ENCODE measurements around the gene LZTR1. TPM values are rescaled to one million over a fixed set of nuclear protein-coding genes. Genes with fewer than 3 reads are reported as not detected.
A peak's percentile ranks its signal among the peaks of the same experiment; 100 is the strongest.

Gene LZTR1
- total RNA-seq, 1 experiment from 2014 or later = 37.2 TPM

GRCh38 chr22:21000207-21000986, 18.3 kb downstream of the LZTR1 start:
- no peak for DNase-seq
- Mint-ChIP-seq H3K9me3 (ENCODE audit: unreplicated experiment) (no peaks in the 10 kb centered on the region), H3K4me3 (ENCODE audit: unreplicated experiment) (peak overlapping the region; percentile 98), H3K36me3 (ENCODE audit: insufficient read depth, unreplicated experiment) (peaks cover 51% of the 10 kb centered on the region), H3K27me3 (ENCODE audit: insufficient read depth, unreplicated experiment) (no peaks in the 10 kb centered on the region), H3K27ac (ENCODE audit: unreplicated experiment) (peak overlapping the region; percentile 98), H3K4me1 (ENCODE audit: low read depth, unreplicated experiment) (peaks cover 10% of the 10 kb centered on the region)
- TF ChIP-seq CTCF (IDR thresholded peaks at IDR 0.05; ENCODE audit: insufficient read depth in 1 of 2, low read depth in 1 of 2, low read length in 1 of 2, severe bottlenecking in 1 of 2, unreplicated experiment in 1 of 2) = no peak
- CTCF ChIA-PET = interaction anchor here (1.6 kb wide), 1 partner anchor 18 kb away, joined by 3 read pairs; the partner anchor contains the start of gene LZTR1
- Histone ChIP-seq H3K4me1 (peaks cover 9% of the 10 kb centered on the region), H3K27me3 (replicated peaks; ENCODE audit: control insufficient read depth, insufficient read depth, low read length) (no peaks in the 10 kb centered on the region), H3K4me3 (ENCODE audit: low read depth, low read length) (peak overlapping the region; percentile 43), H3K36me3 (ENCODE audit: control insufficient read depth, insufficient read depth, low read length) (no peaks in the 10 kb centered on the region; the same call in 1 of the 2 replicates), H3K9me3 (no peaks in the 10 kb centered on the region)
- POLR2A ChIA-PET = no interaction called here
- no TSS peak for BruUV-seq (replicated peaks)
- intact Hi-C loops (cut with micrococcal nuclease; ENCODE audit: unreplicated experiment) = loop anchor here (2.0 kb wide), 1 partner anchor 44 kb away; no protein-coding TSS in a partner anchor

GRCh38 chr22:21000987-21001600, 19.0 kb downstream of the LZTR1 start:
- TF ChIP-seq CTCF (IDR thresholded peaks at IDR 0.05; ENCODE audit: insufficient read depth in 1 of 2, low read depth in 1 of 2, low read length in 1 of 2, severe bottlenecking in 1 of 2, unreplicated experiment in 1 of 2) = no peak
- Histone ChIP-seq H3K27me3 (replicated peaks; ENCODE audit: control insufficient read depth, insufficient read depth, low read length) (no peaks in the 10 kb centered on the region), H3K36me3 (ENCODE audit: control insufficient read depth, insufficient read depth, low read length) (no peaks in the 10 kb centered on the region; the same call in 1 of the 2 replicates), H3K4me1 (peaks cover 9% of the 10 kb centered on the region), H3K9me3 (no peaks in the 10 kb centered on the region), H3K4me3 (ENCODE audit: low read depth, low read length) (peak overlapping the region; percentile 43)
- H3K4me3 Mint-ChIP-seq (ENCODE audit: unreplicated experiment) = peak overlapping the region; percentile 98
- ChIA-PET POLR2A (no interaction called here), CTCF (interaction anchor here (1.6 kb wide), 1 partner anchor 19 kb away, joined by 3 read pairs; the partner anchor contains the start of gene LZTR1)
- H3K4me1 Mint-ChIP-seq (ENCODE audit: low read depth, unreplicated experiment) = peaks cover 10% of the 10 kb centered on the region
- H3K9me3 Mint-ChIP-seq (ENCODE audit: unreplicated experiment) = no peaks in the 10 kb centered on the region
- H3K27ac Mint-ChIP-seq (ENCODE audit: unreplicated experiment) = peak overlapping the region; percentile 98
- intact Hi-C loops (cut with micrococcal nuclease; ENCODE audit: unreplicated experiment) = loop anchor here (2.0 kb wide), 1 partner anchor 44 kb away; no protein-coding TSS in a partner anchor
- peak in 1 of 2 experiments; percentile 28 for DNase-seq
- no TSS peak for BruUV-seq (replicated peaks)
- H3K36me3 Mint-ChIP-seq (ENCODE audit: insufficient read depth, unreplicated experiment) = peaks cover 46% of the 10 kb centered on the region
- H3K27me3 Mint-ChIP-seq (ENCODE audit: insufficient read depth, unreplicated experiment) = no peaks in the 10 kb centered on the region

GRCh38 chr22:21001601-21002325, 19.7 kb downstream of the LZTR1 start, which contains the start of gene THAP7:
Gene THAP7 (minus strand): TSS chr22:21002118. CDS start chr22:21001911, 207 bp downstream.
- intact Hi-C loops (cut with micrococcal nuclease; ENCODE audit: unreplicated experiment) = loop anchor here (1.0 to 2.0 kb wide), 4 partner anchors 19 to 116 kb away; partner anchors contain the start of gene LZTR1
- TF ChIP-seq CTCF (IDR thresholded peaks at IDR 0.05; ENCODE audit: insufficient read depth in 1 of 2, low read depth in 1 of 2, low read length in 1 of 2, severe bottlenecking in 1 of 2, unreplicated experiment in 1 of 2) = no peak
- POLR2A ChIA-PET = interaction anchor here (0.6 to 2.0 kb wide), 4 partner anchors 20 to 65 kb away, joined by 3 to 19 read pairs (median 4); partner anchors contain the start of gene LZTR1
- H3K4me3 ChIP-seq (ENCODE audit: low read depth, low read length) = peak within 1 kb of the TSS; percentile 43
- CTCF ChIA-PET = interaction anchor here (1.0 to 1.3 kb wide), 2 partner anchors 116 to 682 kb away, joined by 3 to 6 read pairs; partner anchors contain the start of gene DGCR6L
- Mint-ChIP-seq H3K36me3 (ENCODE audit: insufficient read depth, unreplicated experiment) (peaks cover 40% of the 10 kb centered on the region), H3K4me3 (ENCODE audit: unreplicated experiment) (peak within 1 kb of the TSS; percentile 98), H3K4me1 (ENCODE audit: low read depth, unreplicated experiment) (peaks cover 10% of the 10 kb centered on the region), H3K27ac (ENCODE audit: unreplicated experiment) (peak within 1 kb of the TSS; percentile 98), H3K9me3 (ENCODE audit: unreplicated experiment) (no peaks in the 10 kb centered on the region), H3K27me3 (ENCODE audit: insufficient read depth, unreplicated experiment) (no peaks in the 10 kb centered on the region)
- peak; percentile 96 for DNase-seq
- peaks cover 9% of the 10 kb centered on the region for H3K4me1 ChIP-seq
- TSS peak; percentile 83 for BruUV-seq (replicated peaks)
- no peaks in the 10 kb centered on the region; the same call in 1 of the 2 replicates for H3K36me3 ChIP-seq (ENCODE audit: control insufficient read depth, insufficient read depth, low read length)
- H3K9me3 ChIP-seq = no peaks in the 10 kb centered on the region
- H3K27me3 ChIP-seq (replicated peaks; ENCODE audit: control insufficient read depth, insufficient read depth, low read length) = no peaks in the 10 kb centered on the region

All from Caco-2 (cell line).